Lower leg skin (tissue), 4 donors: Measurements from ENCODE around the gene SIMC1. TPM values are rescaled to one million over a fixed set of nuclear protein-coding genes. Genes with fewer than 3 reads are reported as not detected.

Experiments
- DNase-seq, 2 donors: peaks; one replicate each; pipeline ENCODE4 v3.0.0-alpha.2; 2019; ENCODE audit warnings: low spot score in 2 of 2
- H3K4me3 ChIP-seq: fragments of 200-600 bp; sonication (generic); 2 replicates; pipeline ENCODE4 v1.5.1; 2017; ENCODE audit warnings: mild to moderate bottlenecking, low read depth; ENCODE audit not compliant: poor library complexity, severe bottlenecking
- POLR2A ChIP-seq, 2 donors: fragments of 450-650 bp; IDR thresholded peaks; one replicate each; pipeline ENCODE4 v1.6.1; 2016 to 2017; ENCODE audit warnings: antibody characterized with exemption in 2 of 2, mild to moderate bottlenecking in 1 of 2, moderate library complexity in 1 of 2
- WGBS, 2 donors: methylation state at CpG; one replicate each; pipeline ENCODE4 v1.1.5; 2018; 5-methylcytosine and 5-hydroxymethylcytosine counted together
- intact Hi-C: fragments of 100-400 bp; cut with DNase I; formaldehyde crosslinking; loops from one replicate; pipeline ENCODE4 v1.15.0; 2023; ENCODE audit warnings: low total_unique reads
- total RNA-seq, 4 donors: library from RNA; depleted of rRNA; stranded (reverse); fragments of >200 nt; gene quantifications; one replicate each; pipeline ENCODE4 v1.1.0, GENCODE V29; 2016
- TF ChIP-seq, protein P1 (sequence below), 3 donors: fragments of 450-650 bp; IDR thresholded peaks; one replicate each; pipeline ENCODE4 v1.5.1; 2016; ENCODE audit warnings: antibody characterized with exemption in 3 of 3, mild to moderate bottlenecking in 3 of 3, moderate library complexity in 2 of 3

The SIMC1 gene
- total RNA-seq, 4 donors from 2014 or later, result 7.5 to 14.9 (median 11.0) TPM

DNA sequence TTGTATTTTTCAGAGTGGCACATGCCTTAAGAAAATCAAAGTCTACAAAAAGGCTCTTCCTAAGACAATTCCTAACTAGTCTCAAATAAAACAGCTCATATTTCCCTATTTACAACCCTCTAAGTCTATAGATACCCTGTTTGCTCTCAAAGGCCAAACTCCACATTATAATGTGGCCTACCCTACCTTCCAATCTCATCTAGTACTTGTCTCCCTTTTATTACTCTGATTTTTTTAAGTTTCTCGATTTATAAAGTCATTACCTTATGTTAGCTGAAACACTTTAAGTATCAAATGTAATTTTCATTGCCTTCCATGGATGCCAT is 103.9 kb downstream of the SIMC1 start:
- intact Hi-C loops, result no loop called here
- no peak for DNase-seq
- WGBS, 2 donors, result 94 to 97% methylated on average over 1 of the region's 1 CpG
- TF ChIP-seq, protein P1, sequence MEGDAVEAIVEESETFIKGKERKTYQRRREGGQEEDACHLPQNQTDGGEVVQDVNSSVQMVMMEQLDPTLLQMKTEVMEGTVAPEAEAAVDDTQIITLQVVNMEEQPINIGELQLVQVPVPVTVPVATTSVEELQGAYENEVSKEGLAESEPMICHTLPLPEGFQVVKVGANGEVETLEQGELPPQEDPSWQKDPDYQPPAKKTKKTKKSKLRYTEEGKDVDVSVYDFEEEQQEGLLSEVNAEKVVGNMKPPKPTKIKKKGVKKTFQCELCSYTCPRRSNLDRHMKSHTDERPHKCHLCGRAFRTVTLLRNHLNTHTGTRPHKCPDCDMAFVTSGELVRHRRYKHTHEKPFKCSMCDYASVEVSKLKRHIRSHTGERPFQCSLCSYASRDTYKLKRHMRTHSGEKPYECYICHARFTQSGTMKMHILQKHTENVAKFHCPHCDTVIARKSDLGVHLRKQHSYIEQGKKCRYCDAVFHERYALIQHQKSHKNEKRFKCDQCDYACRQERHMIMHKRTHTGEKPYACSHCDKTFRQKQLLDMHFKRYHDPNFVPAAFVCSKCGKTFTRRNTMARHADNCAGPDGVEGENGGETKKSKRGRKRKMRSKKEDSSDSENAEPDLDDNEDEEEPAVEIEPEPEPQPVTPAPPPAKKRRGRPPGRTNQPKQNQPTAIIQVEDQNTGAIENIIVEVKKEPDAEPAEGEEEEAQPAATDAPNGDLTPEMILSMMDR (IDR thresholded peaks at IDR 0.05), result no peak
- TF ChIP-seq POLR2A (IDR thresholded peaks at IDR 0.05), result no peak
- no peak overlapping the region for H3K4me3 ChIP-seq

DNA sequence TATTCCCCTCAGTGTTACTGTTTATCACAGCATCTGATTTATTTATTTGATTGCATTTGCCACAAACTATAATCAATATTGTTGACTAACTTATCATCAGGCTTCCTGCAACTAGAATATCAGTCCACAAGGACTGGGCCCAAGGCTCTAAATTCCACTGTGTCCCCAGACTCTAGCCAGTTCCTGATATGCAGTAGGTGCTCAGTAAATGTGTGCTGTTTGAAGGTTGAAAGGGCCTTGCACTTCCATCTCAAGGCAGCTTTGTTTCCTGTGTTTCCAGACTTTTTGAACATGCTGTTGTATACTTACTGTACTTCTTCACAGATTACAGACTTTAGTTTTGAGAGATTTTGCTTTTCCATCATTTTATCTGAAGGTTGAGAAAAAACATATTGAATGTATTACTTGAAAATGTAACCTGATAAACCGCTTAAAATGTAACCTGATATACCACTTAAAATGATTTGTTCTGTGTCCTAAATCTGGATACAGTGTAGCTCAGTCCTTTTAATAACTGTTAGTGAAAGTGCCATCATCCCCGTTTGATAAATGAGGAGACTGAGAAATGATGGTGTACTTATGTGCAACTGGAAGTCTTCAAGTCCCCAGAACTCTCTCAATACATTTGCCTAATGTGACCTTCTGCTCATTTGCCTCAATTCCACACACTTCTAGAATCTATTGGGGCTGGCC is 104.7 kb downstream of the SIMC1 start:
- DNase-seq, result no peak
- WGBS, 2 donors, result 64 to 67% methylated on average over 2 of the region's 2 CpGs

DNA sequence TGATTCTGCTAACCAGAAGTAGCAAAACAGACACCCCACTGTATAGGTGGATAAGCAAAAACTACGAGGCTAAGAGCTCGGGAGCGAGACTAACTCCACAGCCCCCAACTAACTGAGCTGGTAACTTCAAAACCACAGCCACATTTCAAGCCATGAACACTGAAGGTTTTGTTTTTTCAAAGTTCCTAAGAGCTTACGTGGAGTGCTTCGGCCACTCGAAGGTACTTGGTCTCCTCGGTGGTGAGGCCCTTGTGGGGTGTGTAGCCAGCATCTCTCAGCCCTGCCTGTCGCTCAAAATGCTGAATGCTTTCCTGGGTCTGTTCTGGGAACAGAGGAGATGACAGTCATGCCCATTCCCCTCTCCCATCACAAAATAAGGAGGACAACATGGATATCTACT is 112.2 kb downstream of the SIMC1 start:
- no peak for TF ChIP-seq POLR2A (IDR thresholded peaks at IDR 0.05)
- TF ChIP-seq, protein P1 (IDR thresholded peaks at IDR 0.05), result no peak
- 95% methylated on average over 8 of the region's 8 CpGs for WGBS, 2 donors
- no peak overlapping the region for H3K4me3 ChIP-seq
- intact Hi-C loops, result no loop called here
- peak in 1 of 2 donors; percentile 32 for DNase-seq

More for the DNA sequence above, 104.7 kb downstream of the SIMC1 start:
- intact Hi-C loops, result no loop called here
- TF ChIP-seq, protein P1 (IDR thresholded peaks at IDR 0.05), result no peak
- no peak for TF ChIP-seq POLR2A (IDR thresholded peaks at IDR 0.05)
- H3K4me3 ChIP-seq, result no peak overlapping the region

DNA sequence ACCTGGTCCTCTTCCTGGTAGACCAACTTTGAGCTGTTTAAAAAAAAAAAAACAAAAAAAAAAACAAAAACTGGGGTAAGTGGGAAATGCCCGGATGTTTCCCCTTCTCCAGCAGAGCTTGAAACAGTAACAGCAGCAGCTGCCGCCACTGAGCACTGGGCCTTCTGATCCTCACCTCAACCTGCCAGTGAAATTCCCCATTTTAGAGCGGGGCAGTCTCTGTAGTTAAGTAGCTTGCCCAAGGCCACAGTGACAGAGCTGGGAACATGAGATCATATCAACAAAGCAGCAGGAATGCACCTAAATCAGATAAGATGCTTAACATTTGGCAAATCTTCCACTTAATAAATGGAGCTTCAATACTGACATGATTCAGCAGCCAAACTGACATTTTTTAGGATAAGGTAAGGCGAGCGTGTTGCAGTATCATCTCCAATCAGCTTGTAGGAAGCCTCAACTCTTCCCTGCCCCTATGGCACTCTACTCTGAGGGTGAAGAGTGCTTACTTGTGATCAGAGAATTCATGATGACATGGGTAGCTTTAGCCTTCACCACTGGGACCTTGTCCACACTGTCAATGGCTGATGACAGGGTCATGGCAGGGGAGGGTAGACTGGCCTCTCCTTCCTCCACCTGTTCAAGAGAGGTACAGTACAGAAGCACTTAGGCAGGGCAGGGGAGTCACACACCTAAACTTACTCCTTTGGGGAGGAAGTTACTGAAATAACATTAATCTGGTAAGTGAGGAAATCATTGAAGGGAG is 114.1 kb downstream of the SIMC1 start:
- H3K4me3 ChIP-seq, result no peak overlapping the region
- TF ChIP-seq, protein P1 (IDR thresholded peaks at IDR 0.05), result no peak
- no peak for TF ChIP-seq POLR2A (IDR thresholded peaks at IDR 0.05)
- 65 to 78% methylated on average over 5 of the region's 5 CpGs for WGBS, 2 donors
- intact Hi-C loops, result no loop called here
- peak in 1 of 2 donors; percentile 65 for DNase-seq

DNA sequence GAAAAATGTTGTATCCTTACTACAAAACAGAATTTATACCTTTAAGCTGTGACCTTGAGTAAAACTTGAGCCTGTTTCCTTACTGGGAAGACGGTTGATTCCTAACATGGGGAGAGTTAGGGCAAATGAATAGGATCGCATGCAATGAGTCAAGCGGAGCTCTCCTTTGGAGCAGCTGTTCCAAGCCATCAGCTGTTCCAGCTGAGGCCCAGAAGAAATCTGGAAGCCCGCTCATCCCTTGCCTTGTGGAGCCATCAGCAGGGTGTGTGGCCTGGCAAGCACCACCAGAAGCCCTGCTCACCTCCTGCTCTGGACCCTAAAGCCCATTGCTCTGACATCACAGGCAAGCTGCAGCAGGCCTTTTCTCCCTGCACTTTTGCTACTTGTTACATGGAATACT is 115.3 kb downstream of the SIMC1 start:
- 91% methylated on average over 4 of the region's 4 CpGs for whole genome bisulfite sequencing, 2 donors
- no peak overlapping the region for H3K4me3 ChIP-seq
- TF ChIP-seq, protein P1 (IDR thresholded peaks at IDR 0.05), result no peak
- no peak for TF ChIP-seq POLR2A (IDR thresholded peaks at IDR 0.05)
- DNase-seq, result no peak
- intact Hi-C loops, result no loop called here
